NK-92 treated with Interleukin-12 subunit alpha and Interleukin-12 subunit beta, amount 100 ng/mL, for 24 hours (cell line): ENCODE data around the gene ADPRH.

Experiments
- DNase-seq: peaks from one replicate; lab custom pipeline; 2025; lab: John Stamatoyannopoulos, UW

Gene ADPRH

GRCh38 chr3:119597548-119598288 is 18.4 kb downstream of the ADPRH start, which contains the start of gene PLA1A:
TSS of gene PLA1A (plus strand) at chr3:119597885. CDS start at chr3:119597914, 29 bp downstream.
- no peak for DNase-seq

- no peak for DNase-seq
Measured at GRCh38 chr3:119598410-119599098, 19.3 kb downstream of the ADPRH start.

GRCh38 chr3:119599558-119600174 is 20.4 kb downstream of the ADPRH start:
- DNase-seq: no peak

GRCh38 chr3:119600732-119601131 is 21.4 kb downstream of the ADPRH start:
- DNase-seq: no peak

GRCh38 chr3:119601154-119601553 is 21.9 kb downstream of the ADPRH start:
- DNase-seq: no peak

GRCh38 chr3:119602676-119603075 is 23.4 kb downstream of the ADPRH start:
- no peak for DNase-seq

- no peak for DNase-seq
Measured at GRCh38 chr3:119604878-119605277, 25.6 kb downstream of the ADPRH start.

GRCh38 chr3:119608405-119609000 is 29.2 kb downstream of the ADPRH start:
- DNase-seq: no peak

- DNase-seq: no peak
Measured at GRCh38 chr3:119609301-119609700, 30.0 kb downstream of the ADPRH start.

GRCh38 chr3:119611664-119612063 is 32.4 kb downstream of the ADPRH start:
- DNase-seq: no peak

GRCh38 chr3:119613201-119613600 is 33.9 kb downstream of the ADPRH start:
- no peak for DNase-seq

GRCh38 chr3:119613872-119614271 is 34.6 kb downstream of the ADPRH start:
- no peak for DNase-seq

GRCh38 chr3:119616056-119616455 is 36.8 kb downstream of the ADPRH start:
- DNase-seq: no peak

- DNase-seq: no peak
Measured at GRCh38 chr3:119619094-119619493, 39.8 kb downstream of the ADPRH start.

GRCh38 chr3:119620899-119621298 is 41.6 kb downstream of the ADPRH start:
- DNase-seq: no peak

- no peak for DNase-seq
Measured at GRCh38 chr3:119624002-119624720, 44.9 kb downstream of the ADPRH start.

- no peak for DNase-seq
Measured at GRCh38 chr3:119625451-119626153, 46.3 kb downstream of the ADPRH start.

- DNase-seq: no peak
Measured at GRCh38 chr3:119626196-119626595, 46.9 kb downstream of the ADPRH start.

- DNase-seq: no peak
Measured at GRCh38 chr3:119627461-119627860, 48.2 kb downstream of the ADPRH start.

GRCh38 chr3:119628390-119628789 is 49.1 kb downstream of the ADPRH start:
- DNase-seq: no peak

- no peak for DNase-seq
Measured at GRCh38 chr3:119628816-119629445, 49.6 kb downstream of the ADPRH start.
